B cell (primary cell): ENCODE data around the gene PCDHGB5.

Experiments used
- EZH2 ChIP-seq: IDR thresholded peaks from 2 replicates; pipeline ENCODE4 v1.6.1; 2012; ENCODE audit warnings: borderline replicate concordance, low read depth, mild to moderate bottlenecking, moderate library complexity, low read length; ENCODE audit not compliant: insufficient read depth, poor library complexity, severe bottlenecking
- TF ChIP-seq, protein P1 (sequence below): fragments of 200-600 bp; IDR thresholded peaks from one replicate; pipeline ENCODE4 v1.8.0; 2022; ENCODE audit warnings: antibody characterized with exemption, mild to moderate bottlenecking

DNA sequence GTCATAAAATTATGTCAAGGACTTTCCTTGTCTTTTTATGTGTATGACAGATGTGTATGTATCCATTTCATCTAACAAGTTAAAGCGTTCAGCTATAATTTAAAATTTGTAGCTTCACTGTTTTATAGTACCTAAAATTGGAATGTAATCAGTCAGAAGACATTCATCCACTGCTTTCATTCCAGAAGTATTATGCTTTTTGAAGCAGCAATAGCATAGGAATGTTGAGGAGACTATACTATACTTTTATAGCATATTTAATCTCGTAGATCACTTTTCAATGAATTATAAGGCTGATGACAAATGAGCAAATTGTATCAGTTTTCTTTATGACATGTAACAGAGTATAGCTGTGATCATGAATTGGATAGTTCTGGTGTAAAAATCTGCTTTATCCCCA, 39.5 kb downstream of the PCDHGB5 start:
- no peak for TF ChIP-seq EZH2
- TF ChIP-seq, protein P1, sequence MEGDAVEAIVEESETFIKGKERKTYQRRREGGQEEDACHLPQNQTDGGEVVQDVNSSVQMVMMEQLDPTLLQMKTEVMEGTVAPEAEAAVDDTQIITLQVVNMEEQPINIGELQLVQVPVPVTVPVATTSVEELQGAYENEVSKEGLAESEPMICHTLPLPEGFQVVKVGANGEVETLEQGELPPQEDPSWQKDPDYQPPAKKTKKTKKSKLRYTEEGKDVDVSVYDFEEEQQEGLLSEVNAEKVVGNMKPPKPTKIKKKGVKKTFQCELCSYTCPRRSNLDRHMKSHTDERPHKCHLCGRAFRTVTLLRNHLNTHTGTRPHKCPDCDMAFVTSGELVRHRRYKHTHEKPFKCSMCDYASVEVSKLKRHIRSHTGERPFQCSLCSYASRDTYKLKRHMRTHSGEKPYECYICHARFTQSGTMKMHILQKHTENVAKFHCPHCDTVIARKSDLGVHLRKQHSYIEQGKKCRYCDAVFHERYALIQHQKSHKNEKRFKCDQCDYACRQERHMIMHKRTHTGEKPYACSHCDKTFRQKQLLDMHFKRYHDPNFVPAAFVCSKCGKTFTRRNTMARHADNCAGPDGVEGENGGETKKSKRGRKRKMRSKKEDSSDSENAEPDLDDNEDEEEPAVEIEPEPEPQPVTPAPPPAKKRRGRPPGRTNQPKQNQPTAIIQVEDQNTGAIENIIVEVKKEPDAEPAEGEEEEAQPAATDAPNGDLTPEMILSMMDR = no peak
